Measurements from ENCODE around the gene EPO. TPM values are rescaled to one million over a fixed set of nuclear protein-coding genes. Genes with fewer than 3 reads are reported as not detected.
"Not testable (repeated sequence)": the region's sequence is repeated elsewhere in the genome, so short reads cannot be mapped to it uniquely, and the experiment has no call there.

EPO gene
- total and polyA plus RNA-seq, 2 donors, result not detected

- peak overlapping the region; percentile 62 for H3K4me3 ChIP-seq (ENCODE audit: low read depth, low read length)
- H3K4me1 ChIP-seq (ENCODE audit: insufficient read depth), result no peaks in the 10 kb centered on the region
- peak overlapping the region; percentile 82 for H3K27ac ChIP-seq (ENCODE audit: low read depth)
- DNase-seq (ENCODE audit: extremely low spot score), result peak; percentile 36
- H3K36me3 ChIP-seq (ENCODE audit: insufficient read depth), result no peaks in the 10 kb centered on the region
- WGBS, result under 1% methylated on average over 25 of the region's 25 CpGs
Measured at GRCh38 chr7:100705320-100705752, 14.9 kb upstream of the EPO start.

- H3K4me1 ChIP-seq (ENCODE audit: insufficient read depth), result no peaks in the 10 kb centered on the region
- DNase-seq (ENCODE audit: extremely low spot score), result peak; percentile 94
- H3K36me3 ChIP-seq (ENCODE audit: insufficient read depth), result no peaks in the 10 kb centered on the region
- under 1% methylated on average over 86 of the region's 86 CpGs for WGBS
- H3K4me3 ChIP-seq (ENCODE audit: low read depth, low read length), result peak within 1 kb of the TSS; percentile 62
- peak within 1 kb of the TSS; percentile 82 for H3K27ac ChIP-seq (ENCODE audit: low read depth)
Measured at GRCh38 chr7:100705753-100706671, 14.3 kb upstream of the EPO start, which contains the start of gene POP7. TSS of gene POP7 (plus strand) at chr7:100706121. CDS start at chr7:100706831, 710 bp downstream.

- Histone ChIP-seq H3K4me3 (ENCODE audit: low read depth, low read length) (peak overlapping the region; percentile 62), H3K36me3 (ENCODE audit: insufficient read depth) (no peaks in the 10 kb centered on the region), H3K4me1 (ENCODE audit: insufficient read depth) (no peaks in the 10 kb centered on the region), H3K27ac (ENCODE audit: low read depth) (no peak overlapping the region)
- no peak for DNase-seq (ENCODE audit: extremely low spot score)
- WGBS, result 26% methylated on average over 34 of the region's 34 CpGs
Measured at GRCh38 chr7:100706672-100707311, 13.5 kb upstream of the EPO start.

- no peak for DNase-seq (ENCODE audit: extremely low spot score)
- no peak overlapping the region for H3K27ac ChIP-seq (ENCODE audit: low read depth)
- H3K4me3 ChIP-seq (ENCODE audit: low read depth, low read length), result no peak overlapping the region
- H3K36me3 ChIP-seq (ENCODE audit: insufficient read depth), result no peaks in the 10 kb centered on the region
- WGBS, result 87% methylated on average over 6 of the region's 6 CpGs
- no peaks in the 10 kb centered on the region for H3K4me1 ChIP-seq (ENCODE audit: insufficient read depth)
Measured at GRCh38 chr7:100708395-100708794, 11.9 kb upstream of the EPO start.

GRCh38 chr7:100710452-100710851 is 9.8 kb upstream of the EPO start:
- Histone ChIP-seq H3K4me3 (ENCODE audit: low read depth, low read length) (no peak overlapping the region), H3K4me1 (ENCODE audit: insufficient read depth) (no peaks in the 10 kb centered on the region), H3K27ac (ENCODE audit: low read depth) (no peak overlapping the region), H3K36me3 (ENCODE audit: insufficient read depth) (no peaks in the 10 kb centered on the region)
- DNase-seq (ENCODE audit: extremely low spot score), result no peak
- 95% methylated on average over 4 of the region's 4 CpGs for WGBS

GRCh38 chr7:100711369-100711768 is 8.9 kb upstream of the EPO start:
- no peak for DNase-seq (ENCODE audit: extremely low spot score)
- no peaks in the 10 kb centered on the region for H3K4me1 ChIP-seq (ENCODE audit: insufficient read depth)
- H3K27ac ChIP-seq (ENCODE audit: low read depth), result no peak overlapping the region
- no peak overlapping the region for H3K4me3 ChIP-seq (ENCODE audit: low read depth, low read length)
- 69% methylated on average over 11 of the region's 11 CpGs for WGBS
- H3K36me3 ChIP-seq (ENCODE audit: insufficient read depth), result no peaks in the 10 kb centered on the region

- WGBS, result 59% methylated on average over 8 of the region's 8 CpGs
- H3K27ac ChIP-seq (ENCODE audit: low read depth), result no peak overlapping the region
- no peak overlapping the region for H3K4me3 ChIP-seq (ENCODE audit: low read depth, low read length)
- H3K36me3 ChIP-seq (ENCODE audit: insufficient read depth), result no peaks in the 10 kb centered on the region
- H3K4me1 ChIP-seq (ENCODE audit: insufficient read depth), result no peaks in the 10 kb centered on the region
- DNase-seq (ENCODE audit: extremely low spot score), result no peak
Measured at GRCh38 chr7:100714725-100715124, 5.5 kb upstream of the EPO start.

GRCh38 chr7:100717073-100717472 is 3.2 kb upstream of the EPO start:
- not testable (repeated sequence) for H3K4me3 ChIP-seq (ENCODE audit: low read depth, low read length); H3K4me1 ChIP-seq (ENCODE audit: insufficient read depth); DNase-seq (ENCODE audit: extremely low spot score); H3K27ac ChIP-seq (ENCODE audit: low read depth); H3K36me3 ChIP-seq (ENCODE audit: insufficient read depth)
- WGBS, result 94% methylated on average over 2 of the region's 2 CpGs

- DNase-seq (ENCODE audit: extremely low spot score), result no peak
Measured at GRCh38 chr7:100719523-100720278, 567 bp upstream of the EPO start.

GRCh38 chr7:100720671-100721504 is 620 bp downstream of the EPO start:
- H3K4me3 ChIP-seq (ENCODE audit: low read depth, low read length), result peak overlapping the region; percentile 25
- 3% methylated on average over 56 of the region's 56 CpGs for WGBS
- H3K36me3 ChIP-seq (ENCODE audit: insufficient read depth), result no peaks in the 10 kb centered on the region
- no peak overlapping the region for H3K27ac ChIP-seq (ENCODE audit: low read depth)
- no peak for DNase-seq (ENCODE audit: extremely low spot score)
- H3K4me1 ChIP-seq (ENCODE audit: insufficient read depth), result no peaks in the 10 kb centered on the region

More at GRCh38 chr7:100719523-100720278, 567 bp upstream of the EPO start:
- H3K36me3 ChIP-seq (ENCODE audit: insufficient read depth), result no peaks in the 10 kb centered on the region
- H3K4me1 ChIP-seq (ENCODE audit: insufficient read depth), result no peaks in the 10 kb centered on the region
- no peak overlapping the region for H3K27ac ChIP-seq (ENCODE audit: low read depth)
- 47% methylated on average over 8 of the region's 8 CpGs for WGBS
- no peak overlapping the region for H3K4me3 ChIP-seq (ENCODE audit: low read depth, low read length)

GRCh38 chr7:100721505-100721812 is 1.2 kb downstream of the EPO start:
- no peak for DNase-seq (ENCODE audit: extremely low spot score)
- H3K27ac ChIP-seq (ENCODE audit: low read depth), result no peak overlapping the region
- no peaks in the 10 kb centered on the region for H3K36me3 ChIP-seq (ENCODE audit: insufficient read depth)
- WGBS, result 78% methylated on average over 8 of the region's 8 CpGs
- no peaks in the 10 kb centered on the region for H3K4me1 ChIP-seq (ENCODE audit: insufficient read depth)
- no peak overlapping the region for H3K4me3 ChIP-seq (ENCODE audit: low read depth, low read length)

GRCh38 chr7:100722480-100723212 is 2.4 kb downstream of the EPO start:
- DNase-seq (ENCODE audit: extremely low spot score), result no peak
- no peak overlapping the region for H3K27ac ChIP-seq (ENCODE audit: low read depth)
- peaks cover 1% of the 10 kb centered on the region for H3K4me1 ChIP-seq (ENCODE audit: insufficient read depth)
- 81% methylated on average over 17 of the region's 17 CpGs for WGBS
- no peak overlapping the region for H3K4me3 ChIP-seq (ENCODE audit: low read depth, low read length)
- H3K36me3 ChIP-seq (ENCODE audit: insufficient read depth), result no peaks in the 10 kb centered on the region

All from urinary bladder (tissue), 4 donors.